Left ventricle myocardium superior (tissue), 1 donor: Measurements from ENCODE around the gene CNIH4. TPM values are rescaled to one million over a fixed set of nuclear protein-coding genes. Genes with fewer than 3 reads are reported as not detected.
"Not testable (repeated sequence)": the region's sequence is repeated elsewhere in the genome, so short reads cannot be mapped to it uniquely, and the experiment has no call there.

Experiments used
- ATAC-seq: fragments of 200-7000 bp; cut with Tn5 transposase; one replicate; pipeline ENCODE4 v1.9.1; 2020; ENCODE audit warnings: mild to moderate bottlenecking, moderate library complexity
- DNase-seq: peaks from one replicate; pipeline ENCODE4 v3.0.0-alpha.2; 2020
- intact Hi-C: fragments of 100-400 bp; cut with micrococcal nuclease; formaldehyde crosslinking; loops from one replicate; pipeline ENCODE4 v1.11.0; 2022
- long read RNA-seq: library from polyadenylated mRNA; unstranded; transcript quantifications from one replicate; pipeline ENCODE4 v2.0.0, GENCODE V29; 2021
- total RNA-seq: library from RNA; stranded (reverse); fragmentation: NEBNext Ultra II Directional; extraction: Animal tissue kit (Norgen Biotek cat#: 25700); gene quantifications from one replicate; pipeline ENCODE4 v1.2.1, GENCODE V29; 2021
- donor health status: DM: no; HTN: yes; CAD: no; lungs with severe emphysema.

The CNIH4 gene
- 26.3 TPM for total RNA-seq
- long read RNA-seq, full-length matches to known transcripts = 36 of 47 reads
- long read RNA-seq, partial matches to known transcripts = 3 of 47 reads
- long read RNA-seq, other reads (novel, unspliced or antisense) = 8 of 47 reads

DNA sequence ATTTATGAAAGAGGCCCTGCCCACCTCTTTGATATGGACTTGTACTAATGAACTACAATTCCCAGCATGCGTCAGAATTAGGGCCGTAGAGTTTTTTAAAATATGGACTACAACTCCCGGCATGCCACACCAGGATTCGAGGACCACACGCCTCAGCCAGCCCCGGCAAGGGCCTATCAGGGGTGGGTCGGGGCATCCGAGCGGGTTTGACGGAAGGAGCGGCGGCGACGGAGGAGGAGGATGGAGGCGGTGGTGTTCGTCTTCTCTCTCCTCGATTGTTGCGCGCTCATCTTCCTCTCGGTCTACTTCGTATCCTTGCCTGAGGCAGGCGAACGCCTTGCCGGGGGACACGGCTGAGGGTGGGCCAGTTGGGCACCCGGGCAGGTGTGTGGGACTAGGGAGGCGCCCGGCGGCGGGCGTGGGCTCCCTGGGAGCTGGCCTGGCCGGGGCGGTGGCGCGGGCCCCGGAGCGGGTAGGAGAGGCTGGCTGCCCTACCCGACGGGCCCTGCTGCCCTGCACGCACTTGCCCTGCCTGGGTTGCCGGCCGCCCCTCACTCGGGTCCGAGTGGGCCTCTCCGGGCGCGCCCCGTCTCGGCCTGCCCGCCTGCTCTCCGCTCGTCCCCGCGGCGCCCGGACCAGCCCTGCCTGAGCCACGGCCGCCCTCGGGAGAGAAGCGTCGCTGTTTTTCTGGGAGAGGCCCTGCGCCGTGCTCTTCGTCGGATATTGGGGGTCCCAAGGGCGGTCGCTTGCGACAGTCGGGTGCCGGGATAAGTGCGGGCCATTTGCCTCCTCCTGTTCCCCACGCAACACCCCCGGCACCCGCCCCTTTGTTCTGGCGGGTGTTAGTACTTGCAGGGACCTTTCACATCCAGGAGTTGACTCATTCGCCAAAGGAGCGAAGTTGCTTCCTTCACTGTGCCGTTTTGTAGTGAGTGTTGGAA, at the start of gene CNIH4:
CNIH4 (plus strand) TSS at position 195 of the 941 bp plus-strand sequence; CDS start at position 241, 46 bp downstream.
- ATAC-seq (peak; percentile 98), DNase-seq (peak; percentile 94)
- intact Hi-C loops = no loop called here

DNA sequence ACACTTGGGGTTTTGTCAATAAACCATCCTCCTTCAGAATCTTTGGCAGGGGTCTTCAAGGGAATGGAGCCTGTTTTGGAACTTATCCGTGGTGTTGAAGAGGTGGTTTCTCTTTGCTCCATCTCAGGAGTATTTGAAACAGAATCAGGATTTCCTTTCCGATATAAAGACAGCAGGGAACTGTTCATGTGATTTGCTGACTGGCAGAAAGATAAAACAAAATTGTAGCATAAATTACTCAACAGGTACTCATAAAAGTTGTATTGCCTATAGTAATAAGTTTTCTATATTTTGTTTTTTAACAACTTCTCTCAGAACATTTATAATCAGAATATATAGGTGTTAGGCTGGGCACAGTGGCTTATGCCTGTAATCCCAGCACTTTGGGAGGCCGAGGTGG, 48.6 kb upstream of the CNIH4 start:
- DNase-seq (no peak), ATAC-seq (no peak)
- intact Hi-C loops = loop anchor here (10.0 kb wide), 1 partner anchor 87 kb away; no protein-coding TSS in a partner anchor

DNA sequence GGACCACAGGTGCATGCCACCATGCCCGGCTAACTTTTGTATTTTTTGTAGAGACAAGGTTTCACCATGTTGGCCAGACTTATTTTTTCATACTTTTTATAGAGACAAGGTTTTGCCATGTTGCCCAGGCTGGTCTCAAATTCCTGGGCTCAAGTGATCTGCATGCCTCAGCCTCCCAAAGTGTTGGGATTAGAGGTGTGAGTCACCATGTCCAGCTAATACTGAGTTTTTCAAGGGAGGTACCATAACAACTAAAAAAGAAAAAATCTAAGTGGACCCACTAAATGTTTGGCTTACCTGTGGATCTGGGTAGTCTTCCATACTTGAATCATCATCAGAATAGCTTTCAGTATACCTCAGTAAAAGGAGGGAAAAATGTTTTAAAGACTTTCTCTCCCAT, 45.2 kb upstream of the CNIH4 start:
- DNase-seq, intact Hi-C loops, ATAC-seq: not testable (repeated sequence)

DNA sequence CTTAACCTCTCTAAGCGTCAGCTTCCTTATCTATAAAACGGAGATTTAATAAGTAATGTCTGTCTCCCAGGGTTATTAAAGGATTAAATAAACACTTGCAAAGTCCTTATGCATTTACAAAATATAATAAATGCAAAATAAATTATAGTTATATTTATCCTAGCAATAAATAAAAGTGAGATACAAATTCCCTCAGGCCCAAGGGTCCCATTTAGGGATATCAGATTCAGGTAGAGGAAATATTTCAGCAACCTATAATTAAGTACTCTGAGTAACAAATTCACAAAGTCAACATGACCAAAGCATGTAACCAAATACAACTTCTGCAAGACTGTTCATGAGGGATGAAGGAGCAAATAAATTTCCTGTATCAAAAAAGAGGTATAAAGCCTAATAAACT, 44.7 kb upstream of the CNIH4 start:
- intact Hi-C loops = no loop called here
- DNase-seq (no peak), ATAC-seq (no peak)

DNA sequence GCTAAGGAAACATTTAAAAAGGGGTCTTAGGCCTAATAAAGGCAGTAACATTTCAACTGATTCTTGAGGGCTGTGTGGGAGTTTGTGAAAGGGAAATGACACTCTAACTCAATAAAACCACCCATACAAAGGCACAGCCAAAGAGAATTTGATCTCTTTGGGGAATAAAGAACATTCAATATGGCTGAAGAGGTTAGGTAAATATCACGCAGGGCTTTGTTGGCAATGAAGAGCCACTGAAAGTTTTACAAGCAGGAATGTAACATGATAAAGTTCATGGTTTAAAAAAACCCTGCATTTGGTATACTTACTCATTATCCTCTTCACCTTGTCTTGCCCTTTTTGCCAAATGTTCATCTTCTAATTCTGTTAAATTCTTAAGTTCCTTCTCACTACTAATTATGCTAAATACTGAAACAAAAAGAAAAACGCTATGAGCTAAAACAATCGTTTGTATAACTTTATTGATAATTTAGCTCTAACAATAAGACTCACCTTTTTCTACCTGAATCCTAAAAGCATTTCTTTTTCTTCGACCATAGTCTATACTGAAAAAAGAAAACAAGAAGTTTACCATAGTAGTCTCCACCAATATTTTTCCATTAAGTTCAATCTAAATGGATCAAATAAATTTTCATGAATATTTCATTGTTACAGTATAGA, 39.2 kb upstream of the CNIH4 start:
- no peak for ATAC-seq
- DNase-seq = no peak
- intact Hi-C loops = no loop called here

DNA sequence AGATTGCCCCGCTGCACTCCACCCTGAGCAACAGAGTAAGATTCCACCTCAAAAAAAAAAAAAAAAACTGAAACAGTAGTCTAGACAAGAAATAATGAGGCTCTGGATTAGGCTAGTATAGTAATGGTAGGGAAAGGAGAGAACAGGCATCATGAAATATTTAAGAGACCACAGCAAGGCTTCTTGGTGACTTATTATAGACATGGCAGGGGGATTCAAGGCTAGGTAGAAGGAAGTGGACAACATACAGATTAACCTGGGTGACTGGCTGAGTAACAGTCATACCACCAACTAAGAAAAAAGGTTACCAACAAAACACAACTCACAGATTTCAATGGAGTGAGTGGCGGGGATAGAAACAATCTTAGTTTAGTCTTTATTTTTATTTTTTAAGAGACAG, 35.0 kb upstream of the CNIH4 start:
- intact Hi-C loops = no loop called here
- ATAC-seq (no peak), DNase-seq (no peak)

DNA sequence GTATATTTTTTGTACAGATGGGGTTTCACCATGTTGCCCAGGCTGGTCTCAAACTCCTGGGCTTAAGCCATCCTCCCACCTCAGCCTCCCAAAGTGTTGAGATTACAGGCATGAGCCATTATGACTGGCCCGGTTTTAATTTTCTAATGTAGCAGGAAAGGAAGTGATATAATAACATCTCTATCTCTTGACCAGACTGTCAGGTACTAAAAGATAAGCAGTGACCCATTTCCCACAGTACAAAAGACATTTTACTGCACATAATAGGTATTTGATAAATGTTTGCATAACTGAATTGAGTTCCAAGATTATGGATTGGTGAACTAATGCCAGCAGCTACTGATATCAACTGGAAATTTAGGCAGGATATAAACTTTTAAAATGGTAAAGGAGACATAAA, 30.7 kb upstream of the CNIH4 start:
- ATAC-seq (no peak), DNase-seq (no peak)
- intact Hi-C loops = no loop called here

DNA sequence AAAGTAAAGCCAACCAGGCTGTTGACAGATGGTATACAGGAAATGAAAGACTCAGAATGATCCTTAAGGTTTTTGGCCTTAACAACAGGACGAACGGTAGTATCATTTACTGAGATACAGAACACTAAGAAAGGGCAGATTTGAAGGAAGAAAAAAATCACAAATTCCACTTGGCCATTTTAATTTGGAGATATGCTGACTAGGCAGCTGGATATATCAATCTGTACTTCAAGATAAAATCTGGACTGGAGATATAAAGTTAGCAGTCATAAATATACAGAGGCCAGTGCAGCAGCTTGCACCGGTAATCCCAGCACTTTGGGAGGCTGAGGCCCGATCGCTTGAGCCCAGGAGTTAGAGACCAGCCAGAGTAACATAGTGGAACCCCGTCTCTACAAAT, 28.0 kb upstream of the CNIH4 start:
- DNase-seq (no peak), ATAC-seq (no peak)
- intact Hi-C loops = no loop called here

DNA sequence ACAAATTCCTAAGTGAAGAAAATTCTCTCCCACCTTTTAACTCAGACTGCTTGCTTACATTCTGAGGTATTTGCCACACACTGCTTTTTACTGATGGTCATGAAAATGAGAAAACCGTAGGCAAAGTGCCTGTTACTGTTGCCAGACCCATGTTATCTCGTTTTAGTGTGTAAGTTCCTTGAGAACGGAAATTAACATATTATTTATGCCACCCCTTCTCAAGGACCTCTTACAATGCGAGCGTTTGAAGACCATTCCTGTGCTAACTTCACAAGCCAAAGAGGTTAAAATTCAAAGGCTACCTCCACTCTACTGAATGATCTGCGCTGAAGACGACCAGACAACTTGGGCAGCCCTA, 27.2 kb upstream of the CNIH4 start:
- no peak for DNase-seq
- intact Hi-C loops = no loop called here
- ATAC-seq = no peak

DNA sequence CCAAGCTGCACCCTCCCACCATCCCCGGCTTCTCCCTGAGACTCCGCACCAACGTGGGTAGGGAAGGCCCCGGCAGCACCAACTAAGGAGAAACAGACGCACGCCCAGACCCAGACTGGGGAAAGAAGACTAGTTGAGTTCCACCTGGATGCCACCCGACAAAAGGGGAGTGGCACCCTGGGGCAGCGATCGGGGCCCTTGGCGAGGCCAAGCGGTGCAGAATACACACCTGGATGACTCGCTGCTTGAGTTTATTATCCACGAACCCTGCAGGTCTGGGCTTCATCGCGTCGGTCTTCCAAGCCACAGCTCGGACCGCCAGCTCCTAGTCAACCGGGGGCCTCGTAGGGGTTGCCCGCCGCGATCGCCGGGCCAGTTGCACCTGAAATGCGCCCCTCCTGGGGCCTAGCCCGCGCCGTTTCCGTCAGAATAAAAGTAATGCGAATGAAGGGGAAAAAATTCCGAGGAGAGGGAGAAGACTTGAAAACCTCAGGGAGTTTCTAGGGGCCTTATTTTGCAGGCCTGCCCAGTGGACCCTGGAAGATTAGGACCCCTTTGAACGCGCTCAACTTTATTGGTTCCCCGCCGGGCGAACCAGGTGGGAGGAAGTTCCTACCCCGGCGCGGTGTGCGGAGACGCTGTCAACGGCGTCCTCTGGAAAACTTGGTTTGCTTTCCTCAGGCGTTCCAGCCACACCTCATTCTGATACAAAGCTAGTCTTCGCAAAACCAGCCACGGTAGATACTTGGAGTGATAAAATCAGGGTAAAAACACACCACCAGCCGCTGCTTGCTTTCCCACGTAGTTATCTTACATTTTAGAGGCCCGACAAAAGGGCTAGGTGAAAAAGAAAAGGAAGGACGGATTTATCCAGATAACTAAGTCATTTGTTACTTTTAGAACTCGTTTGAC, 26.6 kb upstream of the CNIH4 start, which contains the start of gene NVL:
NVL (minus strand) TSS at position 331 of the 912 bp plus-strand sequence; CDS start at position 286, 45 bp downstream.
- intact Hi-C loops = loop anchor here (5.0 kb wide), 1 partner anchor 218 kb away; the partner anchor contains the start of gene FBXO28
- ATAC-seq (peak; percentile 99), DNase-seq (peak; percentile 88)

DNA sequence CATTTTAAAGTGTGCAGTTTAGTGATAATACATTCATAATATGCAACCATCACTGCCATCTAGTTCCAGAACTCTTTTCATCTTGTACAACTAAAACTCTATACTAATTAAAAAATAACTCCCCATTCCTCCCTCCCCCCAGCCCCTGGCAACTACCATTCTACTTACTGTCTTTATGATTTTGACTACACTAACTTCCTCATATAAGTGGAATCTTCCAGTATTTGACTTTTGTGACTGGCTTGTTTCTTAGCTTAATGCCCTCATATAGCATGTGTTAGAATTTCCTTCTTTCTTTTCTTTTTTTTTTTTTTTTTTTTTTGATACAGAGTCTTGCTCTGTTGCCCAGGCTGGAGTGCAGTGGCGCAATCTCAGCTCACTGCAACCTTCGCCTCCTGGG, 25.4 kb upstream of the CNIH4 start:
- intact Hi-C loops = loop anchor here (5.0 kb wide), 1 partner anchor 219 kb away; the partner anchor contains the start of gene FBXO28
- no peak for ATAC-seq

DNA sequence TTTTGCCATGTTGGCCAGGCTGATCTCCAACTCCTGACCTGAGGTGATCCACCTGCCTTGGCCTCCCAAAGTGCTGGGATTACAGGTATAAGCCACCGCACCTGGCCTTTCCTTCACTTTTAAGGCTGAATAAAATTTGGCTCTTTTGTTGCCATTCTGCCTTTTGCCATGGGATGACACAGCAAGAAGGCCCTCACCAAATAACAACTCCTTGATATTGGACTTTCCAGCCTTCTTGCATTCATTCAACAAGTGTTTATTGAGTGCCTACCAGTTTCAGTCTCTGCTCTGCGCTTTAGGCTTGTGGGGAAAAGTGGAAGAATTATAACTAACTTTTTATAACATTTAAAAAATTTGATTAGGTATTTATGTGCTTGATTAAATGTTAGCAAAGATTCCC, 24.9 kb upstream of the CNIH4 start:
- intact Hi-C loops = loop anchor here (5.0 kb wide), 1 partner anchor 220 kb away; the partner anchor contains the start of gene FBXO28
- no peak for ATAC-seq

More for the DNA sequence above, 25.4 kb upstream of the CNIH4 start:
- no peak for DNase-seq

DNA sequence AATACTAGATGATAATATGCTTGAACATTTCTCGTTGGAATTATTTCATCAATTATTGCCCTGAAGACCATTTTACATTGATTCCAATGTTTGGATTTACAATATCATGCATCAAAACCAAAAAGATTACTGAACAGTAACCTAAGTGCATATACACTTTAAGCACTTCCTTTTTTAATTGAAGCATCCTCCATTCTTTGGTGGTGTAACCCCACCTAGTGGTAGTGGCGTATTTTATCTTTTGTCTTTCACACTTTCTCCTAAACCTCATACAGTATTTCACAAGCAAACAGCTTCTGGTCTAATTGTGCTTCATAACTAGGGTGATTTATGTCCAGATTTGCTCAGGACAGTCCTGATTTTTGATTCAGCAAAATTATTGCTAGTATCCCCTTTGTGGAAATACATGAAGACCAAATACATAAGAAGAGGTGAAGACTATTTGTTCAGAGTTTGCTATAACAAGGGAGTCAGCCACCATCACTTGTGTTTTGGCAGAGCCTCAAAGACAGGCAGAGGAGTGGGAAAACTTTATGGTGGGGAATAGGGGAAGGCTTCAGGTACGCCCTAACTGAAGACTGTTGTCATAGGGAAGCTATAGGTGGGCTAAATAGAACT, 23.3 kb upstream of the CNIH4 start:
- intact Hi-C loops = loop anchor here (5.0 kb wide), 1 partner anchor 221 kb away; the partner anchor contains the start of gene FBXO28
- no peak for DNase-seq
- ATAC-seq = peak; percentile 42

More for the DNA sequence above, 24.9 kb upstream of the CNIH4 start:
- no peak for DNase-seq

DNA sequence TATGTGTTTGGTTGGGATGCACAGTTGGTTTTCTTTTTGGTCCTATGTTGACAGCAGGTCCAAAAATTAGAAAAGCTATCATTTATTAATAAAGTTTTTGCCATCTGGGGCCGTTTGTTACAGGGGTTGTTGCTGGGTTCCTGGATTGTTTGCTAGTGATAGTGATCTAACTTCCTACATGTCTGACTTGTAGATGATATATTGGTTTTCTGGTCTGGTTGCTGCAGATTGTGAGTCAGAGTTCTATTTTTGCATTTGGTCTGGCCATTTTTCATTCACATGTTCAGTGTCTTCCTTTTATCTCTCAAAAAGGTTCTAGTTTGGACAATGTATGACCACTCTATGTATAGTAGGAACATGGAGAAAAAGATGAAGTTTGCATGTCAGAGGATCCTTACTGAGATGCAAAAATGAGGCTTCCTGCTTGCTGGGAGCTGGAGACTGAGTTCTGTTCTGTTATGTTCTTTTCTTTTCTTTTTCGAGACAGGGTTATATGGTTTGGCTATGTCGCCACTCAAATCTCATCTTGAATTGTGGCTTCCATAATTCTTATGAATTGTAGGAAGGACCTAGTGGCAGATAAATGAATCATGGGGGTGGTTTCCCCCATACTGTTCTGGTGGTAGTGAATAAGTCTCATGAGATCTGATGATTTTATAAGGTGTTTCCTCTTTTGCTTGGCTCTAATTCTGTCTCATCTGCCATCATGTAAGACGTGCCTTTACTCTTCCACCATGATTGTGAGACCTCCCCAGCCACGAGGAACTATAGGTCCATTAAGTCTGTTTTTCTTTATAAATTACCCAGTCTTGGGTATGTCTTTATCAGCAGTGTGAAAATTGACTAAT, 22.5 kb upstream of the CNIH4 start:
- no peak for DNase-seq
- intact Hi-C loops = loop anchor here (5.0 kb wide), 1 partner anchor 222 kb away; the partner anchor contains the start of gene FBXO28
- ATAC-seq = no peak

DNA sequence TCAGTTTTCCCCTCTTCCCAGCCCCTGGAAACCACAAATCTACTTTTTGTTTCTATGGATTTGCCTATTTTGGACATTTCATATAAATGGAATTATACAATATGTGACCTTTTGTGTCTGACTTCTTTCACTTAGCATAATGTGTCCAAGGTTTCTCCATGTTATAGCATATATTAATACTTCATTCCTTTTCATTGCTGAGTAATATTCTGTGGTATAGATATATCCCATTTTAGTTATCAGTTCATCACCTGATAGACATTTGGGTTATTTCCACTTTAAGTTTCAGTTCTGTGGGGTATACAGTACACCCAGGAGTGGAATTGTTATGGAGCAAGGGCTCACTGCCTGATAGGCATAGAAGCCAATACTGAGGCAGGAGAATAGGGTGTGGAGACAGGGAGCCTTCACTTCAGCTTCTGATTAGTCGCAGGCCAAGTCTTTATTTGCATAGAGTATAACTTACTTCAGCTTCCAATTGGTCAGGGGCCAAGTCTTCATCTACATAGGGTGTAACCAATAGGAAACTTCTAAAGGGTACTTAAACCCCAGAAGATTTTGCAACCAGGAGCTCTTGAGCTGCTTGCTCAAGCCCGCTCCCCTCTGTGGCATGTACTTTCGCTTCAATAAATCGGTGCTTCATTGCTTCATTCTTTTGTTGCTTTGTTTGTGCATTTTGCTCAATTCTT, 18.4 kb upstream of the CNIH4 start:
- no peak for ATAC-seq
- intact Hi-C loops = no loop called here
- no peak for DNase-seq

DNA sequence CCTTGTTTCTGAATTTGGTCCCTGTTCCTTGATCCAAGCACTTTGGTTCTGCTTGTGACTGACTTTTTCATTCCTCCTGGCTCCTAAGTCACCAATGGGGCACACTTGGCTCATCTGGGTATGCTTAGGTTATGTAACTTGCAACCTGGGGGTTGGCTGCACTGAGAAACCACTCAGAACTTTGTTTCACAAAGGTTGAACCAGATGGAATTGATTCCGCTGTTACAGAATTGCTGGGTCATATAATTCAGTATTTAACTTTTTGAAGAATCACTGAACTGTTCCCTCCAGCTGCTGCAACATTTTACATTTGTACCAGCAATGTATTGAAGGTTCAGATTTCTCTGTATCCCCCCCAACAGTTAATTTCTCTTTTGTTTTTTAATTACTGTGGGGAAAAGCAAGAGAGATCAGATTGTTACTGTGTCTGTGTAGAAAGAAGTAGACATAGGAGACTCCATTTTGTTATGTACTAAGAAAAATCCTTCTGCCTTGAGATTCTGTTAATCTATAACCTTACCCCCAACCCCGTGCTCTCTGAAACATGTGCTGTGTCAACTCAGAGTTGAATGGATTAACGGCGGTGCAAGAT, 17.1 kb upstream of the CNIH4 start:
- intact Hi-C loops = no loop called here

More for the DNA sequence above, 17.1 kb upstream of the CNIH4 start:
- no peak for DNase-seq
- no peak for ATAC-seq
